ENCODE results near the gene HIGD2A.

The HIGD2A gene

DNA sequence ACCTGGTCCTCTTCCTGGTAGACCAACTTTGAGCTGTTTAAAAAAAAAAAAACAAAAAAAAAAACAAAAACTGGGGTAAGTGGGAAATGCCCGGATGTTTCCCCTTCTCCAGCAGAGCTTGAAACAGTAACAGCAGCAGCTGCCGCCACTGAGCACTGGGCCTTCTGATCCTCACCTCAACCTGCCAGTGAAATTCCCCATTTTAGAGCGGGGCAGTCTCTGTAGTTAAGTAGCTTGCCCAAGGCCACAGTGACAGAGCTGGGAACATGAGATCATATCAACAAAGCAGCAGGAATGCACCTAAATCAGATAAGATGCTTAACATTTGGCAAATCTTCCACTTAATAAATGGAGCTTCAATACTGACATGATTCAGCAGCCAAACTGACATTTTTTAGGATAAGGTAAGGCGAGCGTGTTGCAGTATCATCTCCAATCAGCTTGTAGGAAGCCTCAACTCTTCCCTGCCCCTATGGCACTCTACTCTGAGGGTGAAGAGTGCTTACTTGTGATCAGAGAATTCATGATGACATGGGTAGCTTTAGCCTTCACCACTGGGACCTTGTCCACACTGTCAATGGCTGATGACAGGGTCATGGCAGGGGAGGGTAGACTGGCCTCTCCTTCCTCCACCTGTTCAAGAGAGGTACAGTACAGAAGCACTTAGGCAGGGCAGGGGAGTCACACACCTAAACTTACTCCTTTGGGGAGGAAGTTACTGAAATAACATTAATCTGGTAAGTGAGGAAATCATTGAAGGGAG lies 36.3 kb upstream of the HIGD2A start:
- no peak overlapping the region for H3K4me3 ChIP-seq (ENCODE audit: low read depth, low read length)
- peak; percentile 23 for DNase-seq (ENCODE audit: low read depth)
- TF ChIP-seq, protein P1, sequence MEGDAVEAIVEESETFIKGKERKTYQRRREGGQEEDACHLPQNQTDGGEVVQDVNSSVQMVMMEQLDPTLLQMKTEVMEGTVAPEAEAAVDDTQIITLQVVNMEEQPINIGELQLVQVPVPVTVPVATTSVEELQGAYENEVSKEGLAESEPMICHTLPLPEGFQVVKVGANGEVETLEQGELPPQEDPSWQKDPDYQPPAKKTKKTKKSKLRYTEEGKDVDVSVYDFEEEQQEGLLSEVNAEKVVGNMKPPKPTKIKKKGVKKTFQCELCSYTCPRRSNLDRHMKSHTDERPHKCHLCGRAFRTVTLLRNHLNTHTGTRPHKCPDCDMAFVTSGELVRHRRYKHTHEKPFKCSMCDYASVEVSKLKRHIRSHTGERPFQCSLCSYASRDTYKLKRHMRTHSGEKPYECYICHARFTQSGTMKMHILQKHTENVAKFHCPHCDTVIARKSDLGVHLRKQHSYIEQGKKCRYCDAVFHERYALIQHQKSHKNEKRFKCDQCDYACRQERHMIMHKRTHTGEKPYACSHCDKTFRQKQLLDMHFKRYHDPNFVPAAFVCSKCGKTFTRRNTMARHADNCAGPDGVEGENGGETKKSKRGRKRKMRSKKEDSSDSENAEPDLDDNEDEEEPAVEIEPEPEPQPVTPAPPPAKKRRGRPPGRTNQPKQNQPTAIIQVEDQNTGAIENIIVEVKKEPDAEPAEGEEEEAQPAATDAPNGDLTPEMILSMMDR (conservative IDR thresholded peaks at IDR 0.05; ENCODE audit: low read depth, low read length), result no peak

DNA sequence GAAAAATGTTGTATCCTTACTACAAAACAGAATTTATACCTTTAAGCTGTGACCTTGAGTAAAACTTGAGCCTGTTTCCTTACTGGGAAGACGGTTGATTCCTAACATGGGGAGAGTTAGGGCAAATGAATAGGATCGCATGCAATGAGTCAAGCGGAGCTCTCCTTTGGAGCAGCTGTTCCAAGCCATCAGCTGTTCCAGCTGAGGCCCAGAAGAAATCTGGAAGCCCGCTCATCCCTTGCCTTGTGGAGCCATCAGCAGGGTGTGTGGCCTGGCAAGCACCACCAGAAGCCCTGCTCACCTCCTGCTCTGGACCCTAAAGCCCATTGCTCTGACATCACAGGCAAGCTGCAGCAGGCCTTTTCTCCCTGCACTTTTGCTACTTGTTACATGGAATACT lies 35.0 kb upstream of the HIGD2A start:
- H3K4me3 ChIP-seq (ENCODE audit: low read depth, low read length), result no peak overlapping the region
- DNase-seq (ENCODE audit: low read depth), result no peak
- TF ChIP-seq, protein P1 (conservative IDR thresholded peaks at IDR 0.05; ENCODE audit: low read depth, low read length), result no peak

DNA sequence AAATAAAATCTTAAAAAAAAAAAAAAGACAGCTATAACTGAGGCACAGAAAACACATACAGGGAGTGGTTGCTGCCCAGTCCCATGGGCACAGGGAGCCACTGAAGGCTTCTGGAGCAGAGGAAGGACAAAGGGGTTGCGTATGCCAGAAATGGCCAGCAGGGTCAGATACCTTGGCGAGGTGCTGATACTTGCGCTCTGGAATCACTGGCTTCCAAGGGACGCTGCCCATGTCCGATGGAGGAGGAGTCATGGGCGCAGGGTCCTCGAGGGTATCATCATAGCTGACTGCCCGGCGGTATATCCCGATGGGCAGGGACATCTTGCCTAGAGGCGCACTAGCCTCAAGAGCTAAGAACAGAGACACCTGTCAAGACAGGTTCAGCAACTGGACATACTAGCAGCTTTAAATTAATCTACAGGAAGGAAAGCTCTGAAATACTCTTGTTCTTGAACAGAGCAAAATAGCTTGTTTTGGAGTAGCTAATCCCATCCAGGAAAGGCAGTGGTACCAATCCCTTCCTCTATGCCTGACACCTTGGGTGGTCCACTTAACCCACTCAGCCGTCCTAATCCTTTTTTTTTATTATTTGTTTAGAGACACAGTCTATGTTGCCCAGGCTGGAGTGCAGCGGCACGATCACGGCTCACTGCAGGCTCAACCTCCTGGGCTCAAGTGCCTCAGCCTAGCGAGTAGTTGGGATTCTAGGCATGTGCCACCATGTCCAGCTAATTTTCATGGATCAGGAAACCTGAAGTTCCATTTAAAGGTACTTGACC lies 33.0 kb upstream of the HIGD2A start:
- TF ChIP-seq, protein P1 (conservative IDR thresholded peaks at IDR 0.05; ENCODE audit: low read depth, low read length), result no peak
- no peak for DNase-seq (ENCODE audit: low read depth)
- H3K4me3 ChIP-seq (ENCODE audit: low read depth, low read length), result no peak overlapping the region

DNA sequence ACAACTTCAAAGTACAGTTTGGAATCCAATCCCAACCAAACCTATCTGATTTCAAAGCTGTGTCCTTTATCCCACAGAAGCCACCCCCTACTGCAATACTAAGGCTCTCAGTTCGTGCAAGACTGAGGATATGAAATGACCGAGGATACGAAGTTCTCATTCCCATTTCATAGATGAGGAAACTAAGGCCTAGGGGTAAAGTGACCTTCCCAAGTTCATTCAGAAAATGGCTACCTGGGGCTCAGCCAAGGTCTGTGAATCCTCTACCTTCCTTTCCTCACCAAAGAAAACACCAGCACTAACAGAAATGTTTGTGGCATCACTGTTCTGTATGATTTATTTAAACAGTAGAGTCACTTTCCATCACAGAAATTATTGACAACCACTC lies 32.4 kb upstream of the HIGD2A start:
- TF ChIP-seq, protein P1 (conservative IDR thresholded peaks at IDR 0.05; ENCODE audit: low read depth, low read length), result no peak
- H3K4me3 ChIP-seq (ENCODE audit: low read depth, low read length), result no peak overlapping the region
- DNase-seq (ENCODE audit: low read depth), result no peak

DNA sequence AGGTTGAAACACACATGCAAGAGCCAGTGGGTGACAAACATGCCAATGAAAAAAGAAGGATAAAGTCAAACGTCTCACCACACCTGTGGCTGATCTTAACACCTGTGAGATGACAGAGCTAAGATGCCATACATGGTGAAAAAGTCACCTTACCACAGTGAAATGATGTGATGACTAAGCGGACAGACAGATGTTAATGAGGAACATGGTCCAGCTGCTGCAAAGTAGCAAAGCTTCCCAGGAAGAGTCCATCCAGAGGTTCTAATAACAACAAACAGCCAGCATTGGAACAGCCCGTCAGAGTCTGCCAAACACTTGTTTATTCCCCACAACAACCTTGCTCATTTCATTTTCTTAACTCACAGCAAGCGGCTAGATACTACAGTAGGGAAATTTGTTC lies 28.9 kb upstream of the HIGD2A start:
- no peak overlapping the region for H3K4me3 ChIP-seq (ENCODE audit: low read depth, low read length)
- peak; percentile 9 for DNase-seq (ENCODE audit: low read depth)
- TF ChIP-seq, protein P1 (conservative IDR thresholded peaks at IDR 0.05; ENCODE audit: low read depth, low read length), result no peak

DNA sequence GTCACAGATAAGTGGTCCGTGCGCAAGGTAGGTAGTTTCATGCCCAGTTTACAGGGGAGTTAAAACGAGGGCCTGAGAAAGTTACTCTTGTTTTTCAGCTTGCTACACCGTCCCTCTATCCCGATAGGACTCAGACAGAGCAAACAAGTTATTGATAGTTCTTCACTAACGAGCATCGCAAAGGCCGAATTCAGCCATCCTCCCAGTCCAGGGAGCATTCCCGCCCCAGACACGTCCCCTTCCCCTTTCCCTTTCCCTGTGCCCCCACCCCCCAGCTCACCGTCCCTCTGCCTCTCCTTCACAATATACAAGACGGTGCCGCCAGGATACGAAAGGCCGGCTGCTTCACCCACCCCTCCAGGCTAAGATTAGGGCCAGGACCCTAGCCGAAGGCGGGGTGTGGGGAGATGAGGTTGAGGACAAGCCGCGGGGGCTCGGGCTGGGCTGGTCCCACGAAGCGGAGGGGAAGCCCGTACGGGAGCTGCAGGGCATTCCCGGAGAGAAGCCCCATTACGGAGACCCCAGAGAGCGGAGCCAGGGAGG lies 27.6 kb upstream of the HIGD2A start:
- DNase-seq (ENCODE audit: low read depth), result peak; percentile 20
- peak overlapping the region; percentile 97 for H3K4me3 ChIP-seq (ENCODE audit: low read depth, low read length)
- TF ChIP-seq, protein P1 (conservative IDR thresholded peaks at IDR 0.05; ENCODE audit: low read depth, low read length), result no peak

All from choroid plexus epithelial cell (primary cell).